SK-N-SH treated with all-trans-retinoic acid at 6 μM for 48 hours (cell line): ENCODE data around the gene ENAH.

Experiments used
- ATAC-seq: fragments of 200-7000 bp; cut with Tn5 transposase; 3 replicates; pipeline ENCODE4 v1.9.1; 2020; ENCODE audit warnings: mild to moderate bottlenecking, moderate library complexity
- BACH2 ChIP-seq: fragments of 250-450 bp; sonication (Bioruptor Pico); IDR thresholded peaks from 2 replicates; pipeline ENCODE4 v1.9.0; 2021; ENCODE audit warnings: mild to moderate bottlenecking, borderline replicate concordance
- CSDC2 ChIP-seq: fragments of 250-450 bp; sonication (Bioruptor Pico); IDR thresholded peaks from 2 replicates; pipeline ENCODE4 v1.5.0; 2020; ENCODE audit warnings: mild to moderate bottlenecking, moderate library complexity
- ESRRG ChIP-seq: fragments of 250-450 bp; sonication (Bioruptor Pico); IDR thresholded peaks from 2 replicates; pipeline ENCODE4 v1.6.1; 2021; ENCODE audit warnings: mild to moderate bottlenecking
- GLIS3 ChIP-seq: fragments of 250-450 bp; sonication (Bioruptor Pico); IDR thresholded peaks from 2 replicates; pipeline ENCODE4 v1.5.0; 2020; ENCODE audit warnings: mild to moderate bottlenecking, moderate library complexity
- ISL1 ChIP-seq: fragments of 250-450 bp; sonication (Bioruptor Pico); IDR thresholded peaks from 2 replicates; pipeline ENCODE4 v2.1.2; 2022; ENCODE audit warnings: mild to moderate bottlenecking, moderate library complexity
- OSR1 ChIP-seq: fragments of 250-450 bp; sonication (Bioruptor Pico); IDR thresholded peaks from 2 replicates; pipeline ENCODE4 v1.8.0; 2022; ENCODE audit warnings: moderate library complexity, mild to moderate bottlenecking, inconsistent platforms
- PPARA ChIP-seq: fragments of 250-450 bp; sonication (Bioruptor Pico); IDR thresholded peaks from 2 replicates; pipeline ENCODE4 v1.5.0; 2020; ENCODE audit warnings: mild to moderate bottlenecking, borderline replicate concordance
- RARB ChIP-seq: fragments of 250-450 bp; sonication (Bioruptor Pico); IDR thresholded peaks from 2 replicates; pipeline ENCODE4 v1.8.0; 2021; ENCODE audit warnings: mild to moderate bottlenecking, moderate library complexity
- SNAI2 ChIP-seq: fragments of 250-450 bp; sonication (Bioruptor Pico); IDR thresholded peaks from 2 replicates; pipeline ENCODE4 v1.5.0; 2020; ENCODE audit warnings: mild to moderate bottlenecking, moderate library complexity
- TCF4 ChIP-seq: fragments of 250-450 bp; sonication (Bioruptor Pico); IDR thresholded peaks from 2 replicates; pipeline ENCODE4 v1.8.0; 2021; ENCODE audit warnings: mild to moderate bottlenecking, moderate library complexity, borderline replicate concordance
- TOX ChIP-seq: fragments of 250-450 bp; sonication (Bioruptor Pico); IDR thresholded peaks from 2 replicates; pipeline ENCODE4 v1.8.0; 2021; ENCODE audit warnings: mild to moderate bottlenecking, moderate library complexity, borderline replicate concordance
- TSHZ2 ChIP-seq: fragments of 250-450 bp; sonication (Bioruptor Pico); IDR thresholded peaks from 2 replicates; pipeline ENCODE4 v1.5.0; 2020; ENCODE audit warnings: mild to moderate bottlenecking, moderate library complexity
- ZC3H10 ChIP-seq: fragments of 250-450 bp; sonication (Bioruptor Pico); IDR thresholded peaks from 2 replicates; pipeline ENCODE4 v1.5.1; 2021; ENCODE audit warnings: mild to moderate bottlenecking, moderate library complexity
- ZFP3 ChIP-seq: fragments of 250-450 bp; sonication (Bioruptor Pico); IDR thresholded peaks from 2 replicates; pipeline ENCODE4 v1.5.0; 2020; ENCODE audit warnings: mild to moderate bottlenecking, moderate library complexity
- ZFP30 ChIP-seq: fragments of 450-650 bp; formaldehyde crosslinking; IDR thresholded peaks from 2 replicates; pipeline ENCODE4 v1.5.0; 2022; ENCODE audit warnings: mild to moderate bottlenecking, moderate library complexity
- ZNF565 ChIP-seq: fragments of 450-650 bp; formaldehyde crosslinking; conservative IDR thresholded peaks from 2 replicates; pipeline ENCODE4 v1.5.0; 2020; ENCODE audit warnings: low read depth, mild to moderate bottlenecking, moderate library complexity
- ZNF8 ChIP-seq: fragments of 450-650 bp; formaldehyde crosslinking; IDR thresholded peaks from 2 replicates; pipeline ENCODE4 v1.5.0; 2020; ENCODE audit warnings: mild to moderate bottlenecking, moderate library complexity
- TF ChIP-seq, protein P1 (sequence below): fragments of 250-450 bp; sonication (Bioruptor Pico); IDR thresholded peaks from 2 replicates; pipeline ENCODE4 v1.8.0; 2020; ENCODE audit warnings: mild to moderate bottlenecking, moderate library complexity, borderline replicate concordance
- TF ChIP-seq, protein P2 (sequence below): fragments of 250-450 bp; sonication (Bioruptor Pico); IDR thresholded peaks from 2 replicates; pipeline ENCODE4 v1.5.1; 2021; ENCODE audit warnings: mild to moderate bottlenecking, moderate library complexity
- TF ChIP-seq, protein P3 (sequence below): fragments of 250-450 bp; sonication (Bioruptor Pico); IDR thresholded peaks from 2 replicates; pipeline ENCODE4 v1.8.0; 2021; ENCODE audit warnings: low read depth, mild to moderate bottlenecking, moderate library complexity, borderline replicate concordance
- TF ChIP-seq, protein P4 (sequence below): fragments of 250-450 bp; sonication (Bioruptor Pico); IDR thresholded peaks from 2 replicates; pipeline ENCODE4 v1.5.1; 2020; ENCODE audit warnings: low read depth, mild to moderate bottlenecking, moderate library complexity

ENAH gene

GRCh38 chr1:225527575-225527974 lies 125.3 kb downstream of the ENAH start:
- no peak for ATAC-seq
- no peak for TF ChIP-seq CSDC2

GRCh38 chr1:225526878-225527277 lies 126.0 kb downstream of the ENAH start:
- no peak for ATAC-seq
- TF ChIP-seq ISL1 (CRISPR knock-in tag), result no peak
- no peak for TF ChIP-seq PPARA (CRISPR knock-in tag)
- TF ChIP-seq OSR1 (CRISPR knock-in tag), result no peak
- no peak for TF ChIP-seq TCF4 (CRISPR knock-in tag)
- TF ChIP-seq GLIS3 (CRISPR knock-in tag), result no peak
- no peak for TF ChIP-seq TSHZ2 (CRISPR knock-in tag)
- TF ChIP-seq BACH2, result no peak
- no peak for TF ChIP-seq TOX
- no peak for TF ChIP-seq RARB (CRISPR knock-in tag)
- TF ChIP-seq, protein P1, sequence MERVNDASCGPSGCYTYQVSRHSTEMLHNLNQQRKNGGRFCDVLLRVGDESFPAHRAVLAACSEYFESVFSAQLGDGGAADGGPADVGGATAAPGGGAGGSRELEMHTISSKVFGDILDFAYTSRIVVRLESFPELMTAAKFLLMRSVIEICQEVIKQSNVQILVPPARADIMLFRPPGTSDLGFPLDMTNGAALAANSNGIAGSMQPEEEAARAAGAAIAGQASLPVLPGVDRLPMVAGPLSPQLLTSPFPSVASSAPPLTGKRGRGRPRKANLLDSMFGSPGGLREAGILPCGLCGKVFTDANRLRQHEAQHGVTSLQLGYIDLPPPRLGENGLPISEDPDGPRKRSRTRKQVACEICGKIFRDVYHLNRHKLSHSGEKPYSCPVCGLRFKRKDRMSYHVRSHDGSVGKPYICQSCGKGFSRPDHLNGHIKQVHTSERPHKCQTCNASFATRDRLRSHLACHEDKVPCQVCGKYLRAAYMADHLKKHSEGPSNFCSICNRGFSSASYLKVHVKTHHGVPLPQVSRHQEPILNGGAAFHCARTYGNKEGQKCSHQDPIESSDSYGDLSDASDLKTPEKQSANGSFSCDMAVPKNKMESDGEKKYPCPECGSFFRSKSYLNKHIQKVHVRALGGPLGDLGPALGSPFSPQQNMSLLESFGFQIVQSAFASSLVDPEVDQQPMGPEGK (CRISPR knock-in tag), result no peak
- TF ChIP-seq, protein P2, sequence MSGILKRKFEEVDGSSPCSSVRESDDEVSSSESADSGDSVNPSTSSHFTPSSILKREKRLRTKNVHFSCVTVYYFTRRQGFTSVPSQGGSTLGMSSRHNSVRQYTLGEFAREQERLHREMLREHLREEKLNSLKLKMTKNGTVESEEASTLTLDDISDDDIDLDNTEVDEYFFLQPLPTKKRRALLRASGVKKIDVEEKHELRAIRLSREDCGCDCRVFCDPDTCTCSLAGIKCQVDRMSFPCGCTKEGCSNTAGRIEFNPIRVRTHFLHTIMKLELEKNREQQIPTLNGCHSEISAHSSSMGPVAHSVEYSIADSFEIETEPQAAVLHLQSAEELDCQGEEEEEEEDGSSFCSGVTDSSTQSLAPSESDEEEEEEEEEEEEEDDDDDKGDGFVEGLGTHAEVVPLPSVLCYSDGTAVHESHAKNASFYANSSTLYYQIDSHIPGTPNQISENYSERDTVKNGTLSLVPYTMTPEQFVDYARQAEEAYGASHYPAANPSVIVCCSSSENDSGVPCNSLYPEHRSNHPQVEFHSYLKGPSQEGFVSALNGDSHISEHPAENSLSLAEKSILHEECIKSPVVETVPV (CRISPR knock-in tag), result no peak
- TF ChIP-seq ZFP30 (CRISPR knock-in tag), result no peak
- TF ChIP-seq ZC3H10 (CRISPR knock-in tag), result no peak
- TF ChIP-seq ZFP3, result no peak
- TF ChIP-seq, protein P3, sequence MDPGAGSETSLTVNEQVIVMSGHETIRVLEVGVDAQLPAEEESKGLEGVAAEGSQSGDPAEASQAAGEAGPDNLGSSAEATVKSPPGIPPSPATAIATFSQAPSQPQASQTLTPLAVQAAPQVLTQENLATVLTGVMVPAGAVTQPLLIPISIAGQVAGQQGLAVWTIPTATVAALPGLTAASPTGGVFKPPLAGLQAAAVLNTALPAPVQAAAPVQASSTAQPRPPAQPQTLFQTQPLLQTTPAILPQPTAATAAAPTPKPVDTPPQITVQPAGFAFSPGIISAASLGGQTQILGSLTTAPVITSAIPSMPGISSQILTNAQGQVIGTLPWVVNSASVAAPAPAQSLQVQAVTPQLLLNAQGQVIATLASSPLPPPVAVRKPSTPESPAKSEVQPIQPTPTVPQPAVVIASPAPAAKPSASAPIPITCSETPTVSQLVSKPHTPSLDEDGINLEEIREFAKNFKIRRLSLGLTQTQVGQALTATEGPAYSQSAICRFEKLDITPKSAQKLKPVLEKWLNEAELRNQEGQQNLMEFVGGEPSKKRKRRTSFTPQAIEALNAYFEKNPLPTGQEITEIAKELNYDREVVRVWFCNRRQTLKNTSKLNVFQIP (CRISPR knock-in tag), result no peak
- TF ChIP-seq, protein P4, sequence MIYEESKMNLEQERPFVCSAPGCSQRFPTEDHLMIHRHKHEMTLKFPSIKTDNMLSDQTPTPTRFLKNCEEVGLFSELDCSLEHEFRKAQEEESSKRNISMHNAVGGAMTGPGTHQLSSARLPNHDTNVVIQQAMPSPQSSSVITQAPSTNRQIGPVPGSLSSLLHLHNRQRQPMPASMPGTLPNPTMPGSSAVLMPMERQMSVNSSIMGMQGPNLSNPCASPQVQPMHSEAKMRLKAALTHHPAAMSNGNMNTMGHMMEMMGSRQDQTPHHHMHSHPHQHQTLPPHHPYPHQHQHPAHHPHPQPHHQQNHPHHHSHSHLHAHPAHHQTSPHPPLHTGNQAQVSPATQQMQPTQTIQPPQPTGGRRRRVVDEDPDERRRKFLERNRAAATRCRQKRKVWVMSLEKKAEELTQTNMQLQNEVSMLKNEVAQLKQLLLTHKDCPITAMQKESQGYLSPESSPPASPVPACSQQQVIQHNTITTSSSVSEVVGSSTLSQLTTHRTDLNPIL (CRISPR knock-in tag), result no peak
- TF ChIP-seq ZNF565 (CRISPR knock-in tag), result no peak
- no peak for TF ChIP-seq ZNF8 (CRISPR knock-in tag)
- TF ChIP-seq ESRRG (CRISPR knock-in tag), result no peak
- no peak for TF ChIP-seq SNAI2 (CRISPR knock-in tag)

DNA sequence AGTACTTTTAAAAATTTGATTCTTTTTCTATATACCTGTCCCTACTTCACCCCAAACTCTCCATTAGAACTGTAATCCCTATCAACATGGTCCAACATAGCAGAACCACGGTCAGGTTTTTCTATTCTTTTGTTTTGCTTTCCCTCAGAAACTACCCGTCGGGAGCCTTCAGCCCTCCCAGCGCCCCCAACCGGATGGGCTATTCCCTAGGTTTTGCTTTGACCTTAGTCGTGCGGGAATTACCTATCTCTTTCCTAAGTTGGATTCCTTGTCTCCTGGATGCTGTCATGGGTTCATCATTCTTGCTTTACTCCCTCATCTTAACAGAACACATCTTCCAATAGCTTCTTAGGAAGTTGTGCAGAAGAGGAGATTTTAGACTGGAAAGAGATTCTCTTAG lies 127.5 kb downstream of the ENAH start:
- TF ChIP-seq GLIS3 (CRISPR knock-in tag) (no peak), BACH2 (no peak), ISL1 (CRISPR knock-in tag) (no peak), CSDC2 (no peak), ZC3H10 (CRISPR knock-in tag) (no peak), ESRRG (CRISPR knock-in tag) (no peak)
- TF ChIP-seq, protein P4 (CRISPR knock-in tag), result no peak
- ATAC-seq, result no peak
